GM18508 (cell line): Measurements from ENCODE around the gene SLC25A10.
"Not testable (repeated sequence)": the region's sequence is repeated elsewhere in the genome, so short reads cannot be mapped to it uniquely, and the experiment has no call there.

ENCODE experiments used
- ATAC-seq: cut with Tn5 transposase; IDR thresholded peaks from one replicate; pipeline ENCODE4 v1.9.1; 2021; ENCODE audit warnings: moderate number of reproducible peaks; ENCODE audit not compliant: insufficient read depth, unreplicated experiment

Gene SLC25A10

GRCh38 chr17:81711814-81712467 is at the start of gene SLC25A10:
SLC25A10 (plus strand) TSS chr17:81712284; CDS start chr17:81712427, 143 bp downstream.
- no peak for ATAC-seq

- ATAC-seq = no peak
Measured at GRCh38 chr17:81664051-81664470, 48.0 kb upstream of the SLC25A10 start.

- no peak for ATAC-seq
Measured at GRCh38 chr17:81665205-81666091, 46.6 kb upstream of the SLC25A10 start.

GRCh38 chr17:81666092-81666341 is 46.1 kb upstream of the SLC25A10 start:
- ATAC-seq = no peak

- ATAC-seq = peak; percentile 52
Measured at GRCh38 chr17:81666342-81667191, 45.5 kb upstream of the SLC25A10 start, which contains the start of the genes CCDC137 and OXLD1. CCDC137 (plus strand) TSS chr17:81666737; CDS start chr17:81666767, 30 bp downstream. OXLD1 (minus strand) TSS chr17:81666605; CDS start chr17:81666577, 28 bp downstream.

- ATAC-seq = no peak
Measured at GRCh38 chr17:81667754-81668153, 44.3 kb upstream of the SLC25A10 start.

- ATAC-seq = no peak
Measured at GRCh38 chr17:81672504-81672903, 39.6 kb upstream of the SLC25A10 start.

- ATAC-seq = no peak
Measured at GRCh38 chr17:81672954-81673353, 39.1 kb upstream of the SLC25A10 start.

GRCh38 chr17:81673561-81674258 is 38.4 kb upstream of the SLC25A10 start:
- no peak for ATAC-seq

- not testable (repeated sequence) for ATAC-seq
Measured at GRCh38 chr17:81675515-81676221, 36.4 kb upstream of the SLC25A10 start.

GRCh38 chr17:81676906-81677305 is 35.2 kb upstream of the SLC25A10 start:
- ATAC-seq = no peak

GRCh38 chr17:81680150-81680549 is 31.9 kb upstream of the SLC25A10 start:
- ATAC-seq = no peak

- no peak for ATAC-seq
Measured at GRCh38 chr17:81681672-81682071, 30.4 kb upstream of the SLC25A10 start.

GRCh38 chr17:81682565-81683207 is 29.4 kb upstream of the SLC25A10 start:
- no peak for ATAC-seq

- no peak for ATAC-seq
Measured at GRCh38 chr17:81683208-81683583, 28.9 kb upstream of the SLC25A10 start.

- peak; percentile 86 for ATAC-seq
Measured at GRCh38 chr17:81683584-81684441, 28.3 kb upstream of the SLC25A10 start, which contains the start of the genes ARL16 and HGS. ARL16 (minus strand) TSS chr17:81683797; CDS start chr17:81683753, 44 bp downstream. HGS (plus strand) TSS chr17:81684011; CDS start chr17:81684067, 56 bp downstream.

GRCh38 chr17:81684442-81684911 is 27.6 kb upstream of the SLC25A10 start:
- ATAC-seq = no peak

- ATAC-seq = no peak
Measured at GRCh38 chr17:81685108-81685507, 27.0 kb upstream of the SLC25A10 start.
